Natural killer cell (primary cell): Measurements from ENCODE around the gene GALNT2. TPM values are rescaled to one million over a fixed set of nuclear protein-coding genes. Genes with fewer than 3 reads are reported as not detected.

ENCODE experiments used
- ATAC-seq, 3 donors: fragments of 150-1000 bp in 2 of 3; fragments of 200-7000 bp in 1 of 3; cut with Tn5 transposase; 1 replicate in 1 of 3; 2 replicates in 2 of 3; pipeline ENCODE4 v1.10.0; 2021; ENCODE audit warnings: mild to moderate bottlenecking in 2 of 3, moderate library complexity in 2 of 3
- DNase-seq, 2 donors: peaks; one replicate each; pipeline versions ENCODE4 v3.0.0 to v3.0.0-alpha.2; 2013 to 2021; ENCODE audit warnings: mixed read lengths in 1 of 2
- H3K27ac ChIP-seq: one replicate; pipeline ENCODE4 v1.5.1; 2013; ENCODE audit warnings: mild to moderate bottlenecking, low read length
- H3K27me3 ChIP-seq: one replicate; pipeline ENCODE4 v1.6.1; 2013; ENCODE audit warnings: low read length; ENCODE audit not compliant: control insufficient read depth, insufficient read depth
- H3K36me3 ChIP-seq: one replicate; pipeline ENCODE4 v1.6.1; 2013; ENCODE audit warnings: low read length; ENCODE audit not compliant: control insufficient read depth, insufficient read depth
- H3K4me1 ChIP-seq: one replicate; pipeline ENCODE4 v1.6.1; 2013; ENCODE audit warnings: low read length; ENCODE audit not compliant: control insufficient read depth, insufficient read depth
- H3K4me3 ChIP-seq: one replicate; pipeline ENCODE4 v1.5.1; 2013; ENCODE audit warnings: low read length
- H3K9me3 ChIP-seq: one replicate; pipeline ENCODE4 v1.6.1; 2013; ENCODE audit warnings: low read length; ENCODE audit not compliant: control insufficient read depth, insufficient read depth
- H3K27ac Mint-ChIP-seq, 2 donors: one replicate each; pipeline ENCODE4 v1.8.0; 2022; ENCODE audit warnings: mild to moderate bottlenecking in 2 of 2, mixed read lengths in 2 of 2, moderate library complexity in 1 of 2
- H3K27me3 Mint-ChIP-seq, 2 donors: one replicate each; pipeline ENCODE4 v1.8.0; 2022; ENCODE audit warnings: low read depth in 2 of 2, mixed read lengths in 2 of 2
- H3K36me3 Mint-ChIP-seq: one replicate; pipeline ENCODE4 v1.8.0; 2022; ENCODE audit warnings: mixed read lengths
- H3K4me1 Mint-ChIP-seq, 2 donors: one replicate each; pipeline ENCODE4 v1.8.0; 2022; ENCODE audit warnings: mixed read lengths in 2 of 2
- H3K4me3 Mint-ChIP-seq: one replicate; pipeline ENCODE4 v1.8.0; 2022; ENCODE audit warnings: mild to moderate bottlenecking, moderate library complexity, mixed read lengths
- H3K9me3 Mint-ChIP-seq, 2 donors: one replicate each; pipeline ENCODE4 v1.8.0; 2022; ENCODE audit warnings: mixed read lengths in 2 of 2
- WGBS: methylation state at CpG from one replicate; pipeline ENCODE4 v1.1.7; 2013; ENCODE audit warnings: missing lambda C conversion rate; ENCODE audit not compliant: insufficient coverage; 5-methylcytosine and 5-hydroxymethylcytosine counted together
- intact Hi-C: fragments of 100-400 bp; cut with micrococcal nuclease; formaldehyde crosslinking; loops from one replicate; pipeline ENCODE4 v1.14.2; 2022
- total RNA-seq, 4 donors: library from RNA; stranded (reverse); fragments of 120-200 nt in 1 of 4; gene quantifications; one replicate each; pipeline versions ENCODE4 v1.2.3 to v1.2.4, GENCODE V29; 2013 to 2022
- TF ChIP-seq, protein P1 (sequence below): fragments of 200-600 bp; IDR thresholded peaks from one replicate; pipeline ENCODE4 v1.8.0; 2022; ENCODE audit warnings: antibody characterized with exemption

Gene GALNT2
- total RNA-seq, 3 donors from 2014 or later (not counting 1 experiment from before 2014, with no cell fraction given), result 31.2 to 53.6 (median 47.3) TPM

DNA sequence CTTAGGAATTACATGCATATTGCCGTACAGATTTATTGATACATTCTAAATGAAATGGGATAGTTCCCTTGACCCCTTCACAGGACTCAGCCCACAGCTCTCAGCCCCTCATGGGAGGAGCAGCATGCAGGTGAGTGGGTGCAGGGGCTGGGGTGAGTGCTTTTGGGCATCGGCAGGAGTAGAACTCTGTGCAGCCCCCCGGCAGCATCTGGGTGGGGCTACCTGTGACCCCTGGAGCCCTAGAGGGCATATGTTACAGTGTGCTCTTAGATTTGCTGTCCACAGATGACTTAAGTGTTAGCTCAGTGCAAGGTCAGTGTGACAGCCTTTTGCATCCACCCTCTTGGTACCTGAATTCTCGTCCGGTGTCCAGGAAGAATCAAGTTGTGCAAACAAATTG, 120.3 kb downstream of the GALNT2 start:
- WGBS, result 87% methylated on average over 4 of the region's 5 CpGs
- Histone ChIP-seq H3K36me3 (no peaks in the 10 kb centered on the region), H3K4me3 (no peak overlapping the region), H3K4me1 (peaks cover 25% of the 10 kb centered on the region), H3K27me3 (no peaks in the 10 kb centered on the region), H3K27ac (no peak overlapping the region), H3K9me3 (no peaks in the 10 kb centered on the region)
- peak in 1 of 3 donors; percentile 25 for ATAC-seq
- Mint-ChIP-seq H3K36me3 (peaks cover 8% of the 10 kb centered on the region), H3K9me3 (no peaks in the 10 kb centered on the region), H3K4me1 (peaks cover 42 to 44% of the 10 kb centered on the region in 2 donors), H3K27me3 (no peaks in the 10 kb centered on the region), H3K27ac (peak overlapping the region; percentile 64 to 75), H3K4me3 (peak overlapping the region; percentile 75)
- TF ChIP-seq, protein P1, sequence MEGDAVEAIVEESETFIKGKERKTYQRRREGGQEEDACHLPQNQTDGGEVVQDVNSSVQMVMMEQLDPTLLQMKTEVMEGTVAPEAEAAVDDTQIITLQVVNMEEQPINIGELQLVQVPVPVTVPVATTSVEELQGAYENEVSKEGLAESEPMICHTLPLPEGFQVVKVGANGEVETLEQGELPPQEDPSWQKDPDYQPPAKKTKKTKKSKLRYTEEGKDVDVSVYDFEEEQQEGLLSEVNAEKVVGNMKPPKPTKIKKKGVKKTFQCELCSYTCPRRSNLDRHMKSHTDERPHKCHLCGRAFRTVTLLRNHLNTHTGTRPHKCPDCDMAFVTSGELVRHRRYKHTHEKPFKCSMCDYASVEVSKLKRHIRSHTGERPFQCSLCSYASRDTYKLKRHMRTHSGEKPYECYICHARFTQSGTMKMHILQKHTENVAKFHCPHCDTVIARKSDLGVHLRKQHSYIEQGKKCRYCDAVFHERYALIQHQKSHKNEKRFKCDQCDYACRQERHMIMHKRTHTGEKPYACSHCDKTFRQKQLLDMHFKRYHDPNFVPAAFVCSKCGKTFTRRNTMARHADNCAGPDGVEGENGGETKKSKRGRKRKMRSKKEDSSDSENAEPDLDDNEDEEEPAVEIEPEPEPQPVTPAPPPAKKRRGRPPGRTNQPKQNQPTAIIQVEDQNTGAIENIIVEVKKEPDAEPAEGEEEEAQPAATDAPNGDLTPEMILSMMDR, result no peak
- DNase-seq, result no peak
- intact Hi-C loops, result no loop called here

DNA sequence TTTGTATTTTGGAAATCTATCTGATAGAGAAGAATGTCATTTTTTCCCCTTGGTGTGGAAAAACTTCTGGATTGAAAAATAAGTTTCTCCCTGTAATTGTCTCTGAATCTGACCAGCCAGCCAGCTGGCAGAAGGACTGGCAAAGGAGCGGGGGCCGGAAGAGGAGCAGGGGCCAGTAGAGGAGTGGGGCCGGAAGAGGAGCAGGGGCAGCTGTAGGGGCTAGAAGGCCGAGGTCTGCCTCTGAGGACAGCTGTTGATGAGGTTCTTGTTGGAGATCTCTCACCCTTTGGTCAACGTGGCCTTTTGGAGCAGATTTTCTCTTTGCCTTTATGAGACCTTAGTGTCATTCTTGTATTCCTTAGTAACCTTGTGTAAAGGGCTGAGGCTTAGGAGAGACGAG, 121.8 kb downstream of the GALNT2 start:
- Mint-ChIP-seq H3K4me1 (peaks cover 40 to 44% of the 10 kb centered on the region in 2 donors), H3K27ac (no peak overlapping the region), H3K9me3 (no peaks in the 10 kb centered on the region), H3K4me3 (no peak overlapping the region), H3K36me3 (peaks cover 8% of the 10 kb centered on the region), H3K27me3 (no peaks in the 10 kb centered on the region)
- Histone ChIP-seq H3K4me1 (peaks cover 25% of the 10 kb centered on the region), H3K27me3 (no peaks in the 10 kb centered on the region), H3K36me3 (no peaks in the 10 kb centered on the region), H3K4me3 (no peak overlapping the region), H3K9me3 (no peaks in the 10 kb centered on the region), H3K27ac (no peak overlapping the region)
- 85% methylated on average over 6 of the region's 6 CpGs for WGBS
- TF ChIP-seq, protein P1, result no peak
- DNase-seq (no peak), ATAC-seq (no peak)
- intact Hi-C loops, result no loop called here

DNA sequence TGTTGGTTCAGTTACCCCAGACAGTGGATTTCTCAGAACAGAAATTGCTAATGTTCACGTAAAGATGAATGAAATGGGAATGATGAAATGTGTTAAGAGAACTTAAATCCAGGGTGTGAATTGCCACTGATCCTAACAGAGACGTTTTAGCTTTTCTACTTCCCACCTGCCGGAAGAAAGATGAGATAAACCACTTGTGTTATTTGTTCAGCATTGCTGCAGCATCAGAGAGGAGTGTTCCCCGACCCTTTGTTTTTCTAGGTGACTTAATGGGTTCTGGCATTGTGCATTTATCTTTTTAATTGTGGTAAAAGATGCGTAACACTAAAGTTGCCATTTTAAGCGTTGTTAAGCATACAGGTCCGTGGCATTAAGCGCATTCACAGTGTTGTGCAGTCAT, 122.3 kb downstream of the GALNT2 start:
- WGBS, result 94% methylated on average over 8 of the region's 8 CpGs
- DNase-seq (no peak), ATAC-seq (no peak)
- no peaks in the 10 kb centered on the region for H3K9me3 Mint-ChIP-seq
- no peaks in the 10 kb centered on the region for H3K36me3 ChIP-seq
- no peaks in the 10 kb centered on the region for H3K9me3 ChIP-seq
- no peaks in the 10 kb centered on the region for H3K27me3 ChIP-seq
- H3K27ac ChIP-seq, result no peak overlapping the region
- no peak overlapping the region for H3K4me3 ChIP-seq
- H3K4me3 Mint-ChIP-seq, result no peak overlapping the region
- peaks cover 38 to 47% of the 10 kb centered on the region in 2 donors for H3K4me1 Mint-ChIP-seq
- H3K27me3 Mint-ChIP-seq, result no peaks in the 10 kb centered on the region
- H3K36me3 Mint-ChIP-seq, result peaks cover 7% of the 10 kb centered on the region
- TF ChIP-seq, protein P1, result no peak
- H3K4me1 ChIP-seq, result peaks cover 25% of the 10 kb centered on the region
- H3K27ac Mint-ChIP-seq, result no peak overlapping the region
- intact Hi-C loops, result no loop called here

DNA sequence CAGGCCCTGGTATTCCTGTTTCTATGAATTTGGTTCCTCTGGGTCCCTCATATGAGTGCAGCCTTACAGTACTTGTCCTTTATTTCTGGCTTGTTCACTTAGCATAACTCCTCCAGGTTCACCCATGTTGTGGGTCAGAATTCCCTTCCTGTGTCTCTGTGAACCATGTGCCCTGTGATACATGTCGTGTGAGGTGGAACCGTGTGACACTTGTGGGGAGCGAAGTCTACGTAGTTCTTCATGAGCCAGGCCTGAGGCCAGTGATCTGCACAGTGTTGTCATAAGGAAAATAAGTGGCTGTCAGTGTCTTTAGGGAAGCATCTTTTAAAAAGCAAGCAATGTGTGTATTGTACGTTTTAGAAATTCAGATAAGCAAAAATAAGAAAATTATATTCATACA, 122.8 kb downstream of the GALNT2 start:
- H3K4me1 ChIP-seq, result peaks cover 25% of the 10 kb centered on the region
- H3K27ac ChIP-seq, result no peak overlapping the region
- ATAC-seq (no peak), DNase-seq (no peak)
- no peaks in the 10 kb centered on the region for H3K9me3 Mint-ChIP-seq
- H3K27ac Mint-ChIP-seq, result no peak overlapping the region
- H3K36me3 Mint-ChIP-seq, result peaks cover 3% of the 10 kb centered on the region
- no peaks in the 10 kb centered on the region for H3K27me3 Mint-ChIP-seq
- no peaks in the 10 kb centered on the region for H3K9me3 ChIP-seq
- H3K4me3 Mint-ChIP-seq, result no peak overlapping the region
- no peak overlapping the region for H3K4me3 ChIP-seq
- peaks cover 38 to 47% of the 10 kb centered on the region in 2 donors for H3K4me1 Mint-ChIP-seq
- no peaks in the 10 kb centered on the region for H3K36me3 ChIP-seq
- intact Hi-C loops, result no loop called here
- TF ChIP-seq, protein P1, result no peak
- H3K27me3 ChIP-seq, result no peaks in the 10 kb centered on the region
- WGBS, result 94% methylated on average over 4 of the region's 5 CpGs
